Measurements from ENCODE around the gene KIAA1671.

Gene KIAA1671

DNA sequence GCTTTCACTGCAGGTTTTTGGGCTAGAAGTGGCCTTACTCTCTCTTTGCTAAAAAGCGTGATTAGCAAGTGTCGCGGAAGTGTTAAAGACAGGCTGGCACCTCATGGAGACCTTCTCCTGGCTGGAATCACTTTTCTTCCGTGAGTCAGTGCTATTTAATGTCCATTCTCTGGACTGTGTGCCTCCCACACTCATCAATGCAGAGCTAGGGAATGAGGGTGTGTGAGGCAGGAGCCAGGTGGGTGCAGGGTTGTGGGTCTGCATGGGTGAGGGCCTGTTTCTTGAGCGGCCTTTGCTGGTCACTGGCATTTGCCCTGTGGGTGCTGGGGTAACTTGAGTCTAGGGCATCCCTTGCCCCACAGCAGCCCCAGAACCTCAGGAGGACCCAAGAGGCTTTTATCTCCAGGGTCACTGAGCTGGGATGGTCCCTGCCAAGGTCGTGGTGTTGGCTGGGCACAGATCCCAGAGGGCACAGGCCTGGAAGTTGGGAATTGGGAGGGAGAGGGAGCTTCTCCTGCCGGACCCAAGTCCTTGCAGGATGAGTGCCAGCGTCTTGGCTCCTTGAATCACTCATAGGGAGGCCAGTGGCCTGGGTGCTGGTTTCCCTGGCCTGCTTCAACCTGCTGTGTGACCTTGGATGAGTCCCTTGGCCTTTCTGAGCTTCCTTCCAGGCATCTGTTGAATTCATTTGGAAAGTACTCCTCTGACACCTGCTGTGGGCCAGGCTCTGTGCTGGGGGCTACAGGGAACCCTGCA is 30.0 kb downstream of the KIAA1671 start:
- no peak overlapping the region for H3K4me3 ChIP-seq (ENCODE audit: low read depth, low read length)
- TF ChIP-seq CTCF (IDR thresholded peaks at IDR 0.05; ENCODE audit: low read depth, low read length), result no peak

DNA sequence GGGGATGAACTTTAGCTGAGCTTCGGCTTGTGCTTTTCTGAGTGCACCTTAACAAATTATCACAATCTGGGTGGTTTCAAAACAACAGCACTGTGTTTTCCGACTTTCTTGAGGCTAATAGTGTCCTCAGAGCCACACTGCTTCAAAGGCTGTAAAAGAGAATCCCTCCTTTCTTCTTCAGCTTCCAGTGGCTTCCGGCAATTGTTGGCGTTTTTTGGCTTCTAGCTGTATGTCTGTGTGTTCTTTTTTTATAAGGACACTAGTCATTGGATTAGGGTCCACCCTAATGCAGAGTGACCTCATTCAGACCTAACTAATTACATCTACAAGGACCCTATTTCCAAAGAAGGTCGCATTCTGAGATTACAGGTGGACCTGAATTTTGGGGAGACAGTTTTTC is 30.6 kb downstream of the KIAA1671 start:
- no peak overlapping the region for H3K4me3 ChIP-seq (ENCODE audit: low read depth, low read length)
- no peak for TF ChIP-seq CTCF (IDR thresholded peaks at IDR 0.05; ENCODE audit: low read depth, low read length)

DNA sequence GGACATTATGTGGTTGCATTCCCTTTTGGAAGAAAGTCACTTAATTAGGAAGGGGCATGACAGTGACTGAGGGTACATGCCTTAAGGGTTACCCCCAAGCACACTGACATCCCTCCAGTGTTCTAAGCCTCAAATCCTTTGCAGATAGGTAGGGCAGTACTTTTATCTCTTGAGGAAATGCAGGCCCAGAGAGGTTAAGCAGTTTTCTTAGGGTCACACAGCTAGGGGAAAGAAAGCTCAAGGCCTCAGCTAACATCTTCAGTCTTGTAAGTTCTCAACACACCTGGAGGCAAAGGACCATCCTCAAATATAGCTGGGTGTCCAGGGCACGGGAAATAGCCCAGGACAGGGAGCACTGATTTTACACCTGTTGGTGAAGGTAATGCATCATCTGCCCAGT is 31.6 kb downstream of the KIAA1671 start:
- TF ChIP-seq CTCF (IDR thresholded peaks at IDR 0.05; ENCODE audit: low read depth, low read length), result no peak
- H3K4me3 ChIP-seq (ENCODE audit: low read depth, low read length), result no peak overlapping the region

DNA sequence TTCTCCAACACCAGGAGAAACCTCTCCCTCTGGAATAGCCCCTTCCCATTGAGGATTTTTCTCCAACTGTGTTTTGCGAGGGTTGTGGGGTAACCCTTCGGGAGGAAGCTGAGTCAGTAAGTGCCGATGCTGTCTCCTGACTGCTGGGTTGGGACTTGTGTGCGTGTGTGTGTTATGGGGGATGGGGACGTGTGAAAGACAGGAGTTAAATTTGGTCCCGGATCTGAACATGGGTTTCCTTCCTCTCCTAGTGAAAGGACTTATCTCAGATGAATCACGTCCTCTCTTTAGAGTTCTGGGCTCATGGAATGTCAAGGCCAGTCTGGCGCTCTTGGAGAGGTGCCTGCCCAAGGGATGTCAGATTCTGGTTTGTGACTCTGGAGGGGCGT is 33.3 kb downstream of the KIAA1671 start:
- no peak overlapping the region for H3K4me3 ChIP-seq (ENCODE audit: low read depth, low read length)
- TF ChIP-seq CTCF (IDR thresholded peaks at IDR 0.05; ENCODE audit: low read depth, low read length), result no peak

DNA sequence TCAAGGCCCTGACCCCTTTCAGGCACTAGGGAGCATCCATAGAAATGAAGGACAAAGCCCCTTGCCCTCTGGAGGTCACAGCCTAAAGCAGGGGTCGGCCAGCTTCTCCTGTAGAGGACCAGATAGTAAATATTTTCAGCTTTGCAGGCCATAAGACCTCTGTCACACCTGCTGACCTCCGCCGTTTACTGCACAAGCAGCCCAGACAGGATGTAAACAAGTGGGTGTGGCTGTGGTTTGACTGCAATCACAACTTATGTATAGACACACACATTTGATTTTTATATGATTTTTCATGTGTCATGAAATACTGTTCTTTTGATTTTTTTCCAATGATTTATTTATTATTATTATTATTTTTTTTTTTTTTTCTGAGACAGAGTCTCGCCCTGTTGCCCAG is 34.3 kb downstream of the KIAA1671 start:
- H3K4me3 ChIP-seq (ENCODE audit: low read depth, low read length), result no peak overlapping the region
- no peak for TF ChIP-seq CTCF (IDR thresholded peaks at IDR 0.05; ENCODE audit: low read depth, low read length)

DNA sequence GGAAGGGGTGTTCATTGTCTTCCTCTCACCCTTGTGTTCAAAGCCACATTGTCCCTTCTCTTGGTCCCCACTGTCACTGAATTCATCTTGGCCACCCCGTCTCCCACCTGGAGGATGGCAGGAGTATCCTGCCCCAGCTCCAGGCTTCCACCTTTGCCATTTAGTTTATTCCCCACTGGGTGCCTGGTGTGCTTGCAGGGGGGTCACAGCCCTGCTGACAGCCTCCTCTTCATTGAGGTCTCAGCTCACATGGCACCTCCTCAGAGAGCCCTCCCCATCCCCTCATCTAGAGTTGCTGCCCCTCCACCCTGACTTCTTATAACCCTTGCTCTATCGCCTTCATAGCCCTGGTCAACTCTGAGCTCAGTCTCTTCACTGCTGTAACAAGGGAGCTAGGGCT is 36.6 kb downstream of the KIAA1671 start:
- no peak for TF ChIP-seq CTCF (IDR thresholded peaks at IDR 0.05; ENCODE audit: low read depth, low read length)
- H3K4me3 ChIP-seq (ENCODE audit: low read depth, low read length), result no peak overlapping the region

DNA sequence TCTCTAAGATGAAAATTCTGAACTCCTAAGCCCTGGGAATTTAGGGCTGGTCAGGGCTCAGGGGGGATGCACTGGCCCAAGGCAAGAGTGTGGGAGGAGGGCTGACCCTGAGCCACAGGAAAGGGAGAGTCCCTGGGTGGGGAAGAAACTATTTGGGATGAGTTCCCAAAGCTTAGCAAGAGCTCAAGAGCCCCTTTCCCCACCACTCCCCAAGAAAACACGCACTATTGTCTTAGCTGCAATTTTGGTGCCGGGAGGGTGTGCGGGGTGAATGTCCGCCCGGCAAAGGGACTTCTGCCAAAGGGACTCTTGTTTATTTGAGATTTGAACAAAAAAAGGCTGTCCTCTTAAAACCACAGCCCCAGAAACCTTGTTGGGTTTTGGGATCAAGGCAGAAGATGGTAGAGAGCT is 37.0 kb downstream of the KIAA1671 start:
- no peak for TF ChIP-seq CTCF (IDR thresholded peaks at IDR 0.05; ENCODE audit: low read depth, low read length)
- no peak overlapping the region for H3K4me3 ChIP-seq (ENCODE audit: low read depth, low read length)

All from WI38 (cell line).